Smooth muscle cell (in vitro differentiated cells): ENCODE results near the gene ESRRB. TPM values are rescaled to one million over a fixed set of nuclear protein-coding genes. Genes with fewer than 3 reads are reported as not detected.

Experiments used
- DNase-seq: peaks from one replicate; lab custom pipeline; 2025; ENCODE audit not compliant: unreplicated experiment; lab: John Stamatoyannopoulos, UW
- H2AFZ ChIP-seq: fragments of 200-600 bp; sonication (generic); 2 replicates; pipeline ENCODE4 v1.6.0; 2016; ENCODE audit warnings: antibody characterized with exemption, low read depth, mild to moderate bottlenecking
- H3F3A ChIP-seq: fragments of 200-600 bp; sonication (generic); 2 replicates; pipeline ENCODE4 v1.6.0; 2017; ENCODE audit warnings: antibody characterized with exemption, low read depth
- H3K27ac ChIP-seq: fragments of 200-600 bp; sonication (generic); 2 replicates; pipeline ENCODE4 v1.5.1; 2016; ENCODE audit warnings: low read depth, mild to moderate bottlenecking
- H3K27me3 ChIP-seq: fragments of 200-600 bp; sonication (generic); 2 replicates; pipeline ENCODE4 v1.6.1; 2016; ENCODE audit warnings: low read depth, mild to moderate bottlenecking
- H3K36me3 ChIP-seq: fragments of 200-600 bp; sonication (generic); 2 replicates; pipeline ENCODE4 v1.5.1; 2016; ENCODE audit warnings: low read depth
- H3K4me1 ChIP-seq: fragments of 200-600 bp; sonication (generic); 2 replicates; pipeline ENCODE4 v1.5.1; 2016; ENCODE audit warnings: low read depth
- H3K4me2 ChIP-seq: fragments of 200-600 bp; sonication (generic); 2 replicates; pipeline ENCODE4 v1.6.0; 2016; ENCODE audit warnings: mild to moderate bottlenecking
- H3K4me3 ChIP-seq: fragments of 200-600 bp; sonication (generic); 2 replicates; pipeline ENCODE4 v1.5.1; 2016; ENCODE audit warnings: mild to moderate bottlenecking
- H3K79me2 ChIP-seq: fragments of 200-600 bp; sonication (generic); 2 replicates; pipeline ENCODE4 v1.6.0; 2016; ENCODE audit warnings: low read depth, mild to moderate bottlenecking
- H3K9ac ChIP-seq: fragments of 200-600 bp; sonication (generic); 2 replicates; pipeline ENCODE4 v1.6.0; 2016; ENCODE audit warnings: low read depth
- H3K9me3 ChIP-seq: fragments of 200-600 bp; sonication (generic); replicated peaks from 2 replicates; pipeline ENCODE4 v1.5.1; 2016; ENCODE audit warnings: low read depth
- H4K20me1 ChIP-seq: fragments of 200-600 bp; sonication (generic); 2 replicates; pipeline ENCODE4 v1.6.0; 2016; ENCODE audit warnings: low read depth
- WGBS: methylation state at CpG from one replicate; pipeline ENCODE4 v1.1.7; 2016; ENCODE audit warnings: low lambda C conversion rate; 5-methylcytosine and 5-hydroxymethylcytosine counted together
- polyA plus RNA-seq: library from polyadenylated mRNA; unstranded; fragments of >200 nt; fragmentation: Nextera tagmentation; extraction: Ambion mirVana; gene quantifications from 2 replicates; pipeline ENCODE4 v1.2.1, GENCODE V29; 2016
- total RNA-seq: library from RNA; depleted of rRNA; stranded (reverse); fragments of >200 nt; gene quantifications from 2 replicates; pipeline ENCODE4 v1.2.3, GENCODE V29; 2014
- TF ChIP-seq, protein P1 (sequence below): fragments of 200-600 bp; sonication (generic); IDR thresholded peaks from 2 replicates; pipeline ENCODE4 v1.5.1; 2017; ENCODE audit warnings: borderline replicate concordance, mild to moderate bottlenecking, antibody characterized with exemption; ENCODE audit not compliant: insufficient read depth, poor library complexity, severe bottlenecking

Gene ESRRB
- total and polyA plus RNA-seq, 2 experiments from 2014 or later: 0.72 TPM; not detected in 1

DNA sequence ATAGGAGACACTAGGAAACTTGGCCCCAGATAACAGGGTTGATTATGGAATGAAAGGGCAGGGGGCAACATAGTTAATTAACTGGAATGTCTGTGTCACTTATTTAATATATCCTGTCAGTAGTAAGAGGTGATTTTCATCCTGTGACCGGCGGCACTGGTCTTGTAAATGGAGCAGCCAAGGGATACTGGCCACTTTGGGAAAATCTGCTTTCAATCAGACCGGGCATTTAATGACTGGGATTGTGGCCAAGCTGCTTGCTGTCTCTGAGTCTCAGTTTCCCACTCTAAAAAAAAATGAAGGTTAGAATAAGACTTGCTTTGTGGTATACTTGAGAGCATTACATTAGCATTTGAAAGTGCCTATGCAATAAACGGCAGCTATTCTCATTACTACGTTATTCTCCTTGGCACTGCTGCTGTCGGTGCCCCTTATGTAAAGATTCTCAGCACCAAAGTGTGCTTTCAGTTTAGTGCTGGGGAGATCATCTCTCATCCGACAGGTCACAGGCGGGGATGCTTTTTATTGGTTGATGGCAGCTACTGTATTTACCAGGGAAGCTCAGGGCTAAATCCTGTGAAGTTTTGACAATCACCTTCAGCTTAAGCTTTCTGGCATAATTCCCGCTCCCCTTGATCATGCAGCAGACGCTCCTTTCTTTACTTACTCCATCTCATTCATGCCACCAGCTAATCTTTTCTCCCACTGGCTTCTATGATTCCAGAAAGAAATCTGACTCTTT, 162.1 kb downstream of the ESRRB start:
- no peak for DNase-seq
- H3K36me3 ChIP-seq: no peaks in the 10 kb centered on the region
- H3K27ac ChIP-seq: no peak overlapping the region
- H2AFZ ChIP-seq: no peak overlapping the region
- no peaks in the 10 kb centered on the region for H3K9me3 ChIP-seq
- no peaks in the 10 kb centered on the region for H3K27me3 ChIP-seq
- H4K20me1 ChIP-seq: no peaks in the 10 kb centered on the region
- no peaks in the 10 kb centered on the region for H3F3A ChIP-seq
- H3K4me3 ChIP-seq: no peak overlapping the region
- no peak overlapping the region for H3K9ac ChIP-seq
- H3K79me2 ChIP-seq: no peaks in the 10 kb centered on the region
- TF ChIP-seq, protein P1, sequence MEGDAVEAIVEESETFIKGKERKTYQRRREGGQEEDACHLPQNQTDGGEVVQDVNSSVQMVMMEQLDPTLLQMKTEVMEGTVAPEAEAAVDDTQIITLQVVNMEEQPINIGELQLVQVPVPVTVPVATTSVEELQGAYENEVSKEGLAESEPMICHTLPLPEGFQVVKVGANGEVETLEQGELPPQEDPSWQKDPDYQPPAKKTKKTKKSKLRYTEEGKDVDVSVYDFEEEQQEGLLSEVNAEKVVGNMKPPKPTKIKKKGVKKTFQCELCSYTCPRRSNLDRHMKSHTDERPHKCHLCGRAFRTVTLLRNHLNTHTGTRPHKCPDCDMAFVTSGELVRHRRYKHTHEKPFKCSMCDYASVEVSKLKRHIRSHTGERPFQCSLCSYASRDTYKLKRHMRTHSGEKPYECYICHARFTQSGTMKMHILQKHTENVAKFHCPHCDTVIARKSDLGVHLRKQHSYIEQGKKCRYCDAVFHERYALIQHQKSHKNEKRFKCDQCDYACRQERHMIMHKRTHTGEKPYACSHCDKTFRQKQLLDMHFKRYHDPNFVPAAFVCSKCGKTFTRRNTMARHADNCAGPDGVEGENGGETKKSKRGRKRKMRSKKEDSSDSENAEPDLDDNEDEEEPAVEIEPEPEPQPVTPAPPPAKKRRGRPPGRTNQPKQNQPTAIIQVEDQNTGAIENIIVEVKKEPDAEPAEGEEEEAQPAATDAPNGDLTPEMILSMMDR: no peak
- H3K4me2 ChIP-seq: no peak overlapping the region
- H3K4me1 ChIP-seq: peaks cover 9% of the 10 kb centered on the region
- 43% methylated on average over 10 of the region's 10 CpGs for WGBS

DNA sequence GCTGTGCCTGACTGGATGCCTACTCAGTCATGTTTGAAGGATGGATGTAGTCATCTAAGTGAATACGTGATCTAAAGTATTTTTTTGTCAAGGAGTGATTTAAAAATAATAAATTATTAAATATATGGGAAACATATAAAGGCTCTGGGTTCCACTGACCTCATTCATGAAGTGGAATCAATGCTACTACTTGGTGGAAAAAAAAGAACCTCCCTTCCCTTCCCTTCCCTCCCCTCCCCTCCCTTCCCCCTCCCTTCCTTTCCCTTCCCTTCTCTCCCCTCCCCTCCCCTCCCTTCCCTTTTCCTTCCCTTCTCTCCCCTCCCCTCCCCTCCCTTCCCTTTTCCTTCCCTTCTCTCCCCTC, 162.7 kb downstream of the ESRRB start:
- Histone ChIP-seq H3K9me3 (no peaks in the 10 kb centered on the region), H3K36me3 (no peaks in the 10 kb centered on the region), H3K4me3 (no peak overlapping the region), H3K27me3 (no peaks in the 10 kb centered on the region), H3K4me1 (peaks cover 9% of the 10 kb centered on the region), H3K4me2 (no peak overlapping the region), H2AFZ (no peak overlapping the region), H4K20me1 (no peaks in the 10 kb centered on the region), H3F3A (no peaks in the 10 kb centered on the region), H3K27ac (no peak overlapping the region), H3K9ac (no peak overlapping the region), H3K79me2 (no peaks in the 10 kb centered on the region)
- DNase-seq: no peak
- TF ChIP-seq, protein P1: no peak
- WGBS: 62% methylated on average over 1 of the region's 1 CpG

GRCh38 chr14:76539130-76539529, 163.2 kb downstream of the ESRRB start:
- DNase-seq: no peak
- TF ChIP-seq, protein P1: no peak
- no peaks in the 10 kb centered on the region for H3K79me2 ChIP-seq
- no peaks in the 10 kb centered on the region for H3F3A ChIP-seq
- H3K9me3 ChIP-seq: no peaks in the 10 kb centered on the region
- no peak overlapping the region for H3K27ac ChIP-seq
- H3K36me3 ChIP-seq: no peaks in the 10 kb centered on the region
- H2AFZ ChIP-seq: no peak overlapping the region
- H3K9ac ChIP-seq: no peak overlapping the region
- H4K20me1 ChIP-seq: no peaks in the 10 kb centered on the region
- H3K4me2 ChIP-seq: no peak overlapping the region
- H3K27me3 ChIP-seq: no peaks in the 10 kb centered on the region
- H3K4me1 ChIP-seq: peaks cover 9% of the 10 kb centered on the region
- H3K4me3 ChIP-seq: no peak overlapping the region
